K562 (cell line): Measurements from ENCODE around the gene RAD54L. TPM values are rescaled to one million over a fixed set of nuclear protein-coding genes. Genes with fewer than 3 reads are reported as not detected.

Experiments
- CBX5 ChIP-seq: IDR thresholded peaks from 2 replicates; pipeline ENCODE4 v1.6.1; 2014; ENCODE audit warnings: low read depth, borderline replicate concordance
- CEBPB ChIP-seq: fragments of 450-650 bp; IDR thresholded peaks from 2 replicates; pipeline ENCODE4 v1.6.1; 2016; ENCODE audit warnings: missing genetic modification characterization, missing compliant biosample characterization
- CGGBP1 ChIP-seq: fragments of 250-450 bp; sonication (Bioruptor Pico); IDR thresholded peaks from 2 replicates; pipeline ENCODE4 v1.9.0; 2021; ENCODE audit warnings: mild to moderate bottlenecking
- CHAMP1 ChIP-seq: fragments of 450-650 bp; IDR thresholded peaks from 2 replicates; pipeline ENCODE4 v1.6.1; 2016; ENCODE audit warnings: mild to moderate bottlenecking
- CTBP1 ChIP-seq: fragments of 450-650 bp; IDR thresholded peaks from 2 replicates; pipeline ENCODE4 v1.6.1; 2016; ENCODE audit warnings: borderline replicate concordance
- ESRRA ChIP-seq: fragments of 450-650 bp; IDR thresholded peaks from 2 replicates; pipeline ENCODE4 v1.6.1; 2014; ENCODE audit warnings: low read depth, mild to moderate bottlenecking, moderate library complexity, borderline replicate concordance
- FOXK1 ChIP-seq: sonication (generic); formaldehyde crosslinking; IDR thresholded peaks from 2 replicates; pipeline ENCODE4 v1.8.0; 2022; ENCODE audit warnings: missing genetic modification reagents, mild to moderate bottlenecking, borderline replicate concordance
- FOXO4 ChIP-seq: fragments of 450-650 bp; formaldehyde crosslinking; IDR thresholded peaks from 2 replicates; pipeline ENCODE4 v1.4.0; 2020; ENCODE audit warnings: mild to moderate bottlenecking, moderate library complexity
- GABPB2 ChIP-seq: fragments of 250-450 bp; sonication (Bioruptor Pico); conservative IDR thresholded peaks from 2 replicates; pipeline ENCODE4 v1.5.1; 2021; ENCODE audit warnings: mild to moderate bottlenecking
- MYNN ChIP-seq, 2 experiments: sonication (generic); formaldehyde crosslinking in 1 of 2; IDR thresholded peaks; 2 replicates each; pipeline versions ENCODE4 v1.5.0 to v1.6.1; 2016 to 2020; ENCODE audit warnings: antibody characterized with exemption in 1 of 2, missing genetic modification reagents in 1 of 2
- NFATC3 ChIP-seq: fragments of 450-650 bp; IDR thresholded peaks from 2 replicates; pipeline ENCODE4 v1.6.1; 2017; ENCODE audit warnings: mild to moderate bottlenecking
- NFIX ChIP-seq: fragments of 250-450 bp; sonication (Bioruptor Pico); IDR thresholded peaks from 2 replicates; pipeline ENCODE4 v1.4.0; 2020; ENCODE audit warnings: low read depth, mild to moderate bottlenecking, moderate library complexity
- PCBP2 ChIP-seq: fragments of 200-400 bp; formaldehyde crosslinking; IDR thresholded peaks from 2 replicates; pipeline ENCODE4 v1.6.1; 2018; ENCODE audit warnings: low read length, low read depth, mild to moderate bottlenecking, moderate library complexity; ENCODE audit not compliant: poor library complexity, severe bottlenecking
- PML ChIP-seq: IDR thresholded peaks from 2 replicates; pipeline ENCODE4 v1.6.1; 2012; ENCODE audit warnings: low read length, inconsistent platforms
- POLR2G ChIP-seq: fragments of 200-400 bp; formaldehyde crosslinking; IDR thresholded peaks from 2 replicates; pipeline ENCODE4 v1.6.1; 2017; ENCODE audit warnings: low read depth, mild to moderate bottlenecking, antibody characterized with exemption, low read length, moderate library complexity
- RNF219 ChIP-seq: fragments of 250-450 bp; sonication (Bioruptor Pico); IDR thresholded peaks from 2 replicates; pipeline ENCODE4 v1.5.0; 2022; ENCODE audit warnings: mild to moderate bottlenecking
- SMAD1 ChIP-seq: fragments of 150-350 bp; IDR thresholded peaks from 2 replicates; pipeline ENCODE4 v1.6.1; 2014; ENCODE audit warnings: low read length, low read depth; ENCODE audit not compliant: partially characterized antibody
- WHSC1 ChIP-seq: IDR thresholded peaks from one replicate; pipeline ENCODE4 v1.6.1; 2012; ENCODE audit warnings: low read length, control low read depth, inconsistent platforms
- ZBTB1 ChIP-seq: sonication (generic); formaldehyde crosslinking; IDR thresholded peaks from 2 replicates; pipeline ENCODE4 v1.8.1; 2023; ENCODE audit warnings: missing genetic modification reagents, low read depth, mild to moderate bottlenecking, borderline replicate concordance
- ZEB2 ChIP-seq: fragments of 450-650 bp; IDR thresholded peaks from 2 replicates; pipeline ENCODE4 v1.6.1; 2016
- ZNF274 ChIP-seq: IDR thresholded peaks from 2 replicates; pipeline ENCODE4 v1.6.1; 2011; ENCODE audit warnings: low read depth, mild to moderate bottlenecking, low read length, moderate library complexity, borderline replicate concordance
- ZNF408 ChIP-seq: fragments of 250-450 bp; sonication (Bioruptor Pico); IDR thresholded peaks from 2 replicates; pipeline ENCODE4 v1.4.0; 2020; ENCODE audit warnings: low read depth, mild to moderate bottlenecking, moderate library complexity
- ZNF79 ChIP-seq: fragments of 250-450 bp; sonication (Bioruptor Pico); IDR thresholded peaks from 2 replicates; pipeline ENCODE4 v1.4.0; 2020; ENCODE audit warnings: low read depth, mild to moderate bottlenecking, moderate library complexity
- polyA plus RNA-seq, 8 experiments: library from polyadenylated mRNA; depleted of rRNA in 4 of 8; stranded (reverse) in 5 of 8; unstranded in 3 of 8; fragments of >200 nt; fragmentation: Nextera tagmentation in 2 of 8; fragmentation: Illumina TruSeq in 1 of 8; extraction: Ambion mirVana in 2 of 8; extraction: Trizol in 1 of 8; gene quantifications; 2 replicates each; pipeline versions ENCODE4 v1.2.1 to v1.2.3, GENCODE V29; 2011 to 2014; ENCODE audit warnings: inconsistent platforms in 1 of 8, missing spikeins in 1 of 8
- total RNA-seq, 7 experiments: library from RNA; depleted of rRNA in 6 of 7; stranded (reverse); fragments of >200 nt in 6 of 7; fragmentation: Illumina TruSeq in 2 of 7; extraction: Trizol in 2 of 7; gene quantifications; 2 replicates each; pipeline versions ENCODE4 v1.2.1 to v1.2.3, GENCODE V29; 2011 to 2021; ENCODE audit warnings: low replicate concordance in 1 of 7
- TF ChIP-seq, protein P1 (sequence below): fragments of 450-650 bp; IDR thresholded peaks from 2 replicates; pipeline ENCODE4 v1.6.1; 2016; ENCODE audit warnings: missing biosample characterization, missing genetic modification characterization

RAD54L gene
- total and polyA plus RNA-seq, 9 of the 15 experiments (the other 6 are each of a cell fraction or from before 2014, with no cell fraction given), result 17.9 to 92.3 (median 37.5) TPM

GRCh38 chr1:46281021-46281420 is 33.5 kb downstream of the RAD54L start (continued):
- TF ChIP-seq RNF219 (CRISPR knock-in tag), result no peak
- TF ChIP-seq NFIX, result no peak
- peak; percentile 76 for TF ChIP-seq POLR2G
- no peak for TF ChIP-seq CBX5
- no peak for TF ChIP-seq ZNF274
- no peak for TF ChIP-seq PCBP2
- TF ChIP-seq MYNN (IDR thresholded peaks at IDR 0.05), result 0 out of 2 replicates have a peak, but pooled peaks have one; percentile 8
- no peak for TF ChIP-seq MYNN (CRISPR knock-in tag; IDR thresholded peaks at IDR 0.05)
- no peak for TF ChIP-seq SMAD1
- TF ChIP-seq FOXK1 (CRISPR knock-in tag), result no peak
- TF ChIP-seq ZEB2, result no peak
- no peak for TF ChIP-seq ZNF408 (CRISPR knock-in tag)
- TF ChIP-seq WHSC1, result peak; percentile 52
- no peak for TF ChIP-seq ZBTB1 (CRISPR knock-in tag)
- no peak for TF ChIP-seq GABPB2
- TF ChIP-seq, protein P1, sequence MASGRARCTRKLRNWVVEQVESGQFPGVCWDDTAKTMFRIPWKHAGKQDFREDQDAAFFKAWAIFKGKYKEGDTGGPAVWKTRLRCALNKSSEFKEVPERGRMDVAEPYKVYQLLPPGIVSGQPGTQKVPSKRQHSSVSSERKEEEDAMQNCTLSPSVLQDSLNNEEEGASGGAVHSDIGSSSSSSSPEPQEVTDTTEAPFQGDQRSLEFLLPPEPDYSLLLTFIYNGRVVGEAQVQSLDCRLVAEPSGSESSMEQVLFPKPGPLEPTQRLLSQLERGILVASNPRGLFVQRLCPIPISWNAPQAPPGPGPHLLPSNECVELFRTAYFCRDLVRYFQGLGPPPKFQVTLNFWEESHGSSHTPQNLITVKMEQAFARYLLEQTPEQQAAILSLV, result no peak
- no peak for TF ChIP-seq ESRRA
- TF ChIP-seq ZNF79, result no peak
- no peak for TF ChIP-seq NFATC3
- TF ChIP-seq CEBPB (tag), result no peak
- no peak for TF ChIP-seq CHAMP1
- no peak for TF ChIP-seq CGGBP1 (CRISPR knock-in tag)
- TF ChIP-seq PML, result 0 out of 2 replicates have a peak, but pooled peaks have one; percentile 35
- TF ChIP-seq CTBP1, result no peak
- TF ChIP-seq FOXO4, result no peak
